GM18519 (cell line): ENCODE measurements around the gene MEF2D.

Source experiments
- ATAC-seq: cut with Tn5 transposase; IDR thresholded peaks from one replicate; pipeline ENCODE4 v1.9.1; 2021; ENCODE audit warnings: mild to moderate bottlenecking, moderate library complexity; ENCODE audit not compliant: unreplicated experiment, low FRiP score

MEF2D gene

DNA sequence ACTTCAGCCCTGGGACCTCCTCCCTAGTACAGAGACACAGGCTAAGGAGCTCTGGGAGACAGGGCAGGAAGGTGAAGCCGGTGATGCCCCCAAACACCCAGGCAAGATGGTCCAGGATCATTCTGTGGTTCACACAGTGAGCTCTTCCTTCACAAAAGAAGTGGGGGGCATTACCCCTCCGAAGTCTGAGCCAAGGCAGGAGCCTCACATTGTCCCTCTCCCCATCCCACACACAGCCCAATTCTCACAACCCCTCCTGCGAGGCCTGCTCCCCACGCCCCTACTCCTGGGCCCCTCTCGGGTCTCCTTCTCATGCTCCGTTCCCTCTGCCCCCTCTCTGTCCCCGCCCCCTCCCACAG lies 10.7 kb downstream of the MEF2D start:
- no peak for ATAC-seq

DNA sequence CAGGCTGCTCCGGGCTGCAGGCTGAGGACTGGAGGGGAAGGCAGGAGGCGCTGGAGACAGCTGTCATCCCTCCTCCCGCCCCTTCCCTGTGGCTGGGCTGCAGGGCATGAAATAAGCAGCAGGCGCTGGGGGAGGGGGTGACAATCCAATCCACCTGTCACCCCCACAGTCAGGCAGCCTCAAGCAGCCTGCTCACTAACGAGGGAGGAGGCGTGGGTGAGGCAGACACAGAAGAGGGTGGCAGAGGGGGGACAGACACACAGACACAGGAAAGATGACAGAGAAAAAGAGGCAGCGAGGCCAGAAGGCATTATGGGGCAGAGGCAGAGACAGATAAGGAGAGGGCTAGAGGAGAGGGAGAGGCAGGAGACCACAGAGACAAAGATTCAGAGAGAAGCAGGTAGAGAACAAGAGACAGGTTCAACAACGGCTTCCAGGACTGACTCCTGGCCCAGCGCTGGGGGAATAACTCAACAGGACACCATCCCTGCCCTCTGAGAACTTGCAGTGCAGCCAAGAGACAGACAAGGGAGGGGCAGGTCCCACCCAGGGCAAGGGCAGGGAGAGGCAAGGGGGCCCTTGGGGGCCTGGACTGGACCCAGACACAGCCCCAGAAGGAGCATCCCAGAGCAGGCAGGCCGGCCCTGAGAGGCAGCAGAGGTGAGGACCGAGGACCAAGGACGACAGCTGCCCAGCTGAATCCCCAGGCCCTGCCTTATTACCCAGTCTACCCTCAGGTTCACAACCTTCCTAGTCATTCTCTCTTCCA lies 11.2 kb downstream of the MEF2D start:
- no peak for ATAC-seq

DNA sequence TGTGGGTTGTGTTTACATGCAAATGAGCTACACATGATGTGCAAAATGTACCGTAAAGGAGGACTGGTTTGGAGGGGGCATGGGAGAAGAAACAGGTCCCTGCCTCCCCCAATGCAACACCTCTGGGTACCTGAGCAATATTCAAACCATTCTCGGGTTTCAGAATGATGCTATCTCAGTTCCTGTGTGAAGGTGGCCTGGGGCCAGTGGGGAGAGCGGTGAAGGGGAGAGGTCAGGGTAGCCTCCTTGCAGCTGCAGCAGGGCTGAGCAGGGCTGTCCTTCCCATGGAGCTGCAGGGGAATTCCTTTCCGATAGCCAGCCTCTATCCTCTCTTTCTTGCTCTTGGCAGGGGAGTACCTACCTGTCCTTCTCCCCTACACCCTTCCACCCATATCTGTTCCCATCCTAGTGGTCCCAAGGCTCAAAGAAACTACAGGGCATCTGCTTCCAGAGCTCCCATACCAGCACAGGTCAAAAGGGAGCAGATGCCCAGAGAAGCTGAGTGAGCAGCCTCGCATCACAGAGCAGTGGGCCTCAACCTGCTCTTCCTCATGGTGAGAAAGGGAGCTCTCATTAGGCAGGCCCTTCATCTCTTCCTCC lies 11.9 kb downstream of the MEF2D start:
- ATAC-seq = peak; percentile 45

- ATAC-seq = no peak
Measured at GRCh38 chr1:156487862-156488261, 12.7 kb downstream of the MEF2D start.

DNA sequence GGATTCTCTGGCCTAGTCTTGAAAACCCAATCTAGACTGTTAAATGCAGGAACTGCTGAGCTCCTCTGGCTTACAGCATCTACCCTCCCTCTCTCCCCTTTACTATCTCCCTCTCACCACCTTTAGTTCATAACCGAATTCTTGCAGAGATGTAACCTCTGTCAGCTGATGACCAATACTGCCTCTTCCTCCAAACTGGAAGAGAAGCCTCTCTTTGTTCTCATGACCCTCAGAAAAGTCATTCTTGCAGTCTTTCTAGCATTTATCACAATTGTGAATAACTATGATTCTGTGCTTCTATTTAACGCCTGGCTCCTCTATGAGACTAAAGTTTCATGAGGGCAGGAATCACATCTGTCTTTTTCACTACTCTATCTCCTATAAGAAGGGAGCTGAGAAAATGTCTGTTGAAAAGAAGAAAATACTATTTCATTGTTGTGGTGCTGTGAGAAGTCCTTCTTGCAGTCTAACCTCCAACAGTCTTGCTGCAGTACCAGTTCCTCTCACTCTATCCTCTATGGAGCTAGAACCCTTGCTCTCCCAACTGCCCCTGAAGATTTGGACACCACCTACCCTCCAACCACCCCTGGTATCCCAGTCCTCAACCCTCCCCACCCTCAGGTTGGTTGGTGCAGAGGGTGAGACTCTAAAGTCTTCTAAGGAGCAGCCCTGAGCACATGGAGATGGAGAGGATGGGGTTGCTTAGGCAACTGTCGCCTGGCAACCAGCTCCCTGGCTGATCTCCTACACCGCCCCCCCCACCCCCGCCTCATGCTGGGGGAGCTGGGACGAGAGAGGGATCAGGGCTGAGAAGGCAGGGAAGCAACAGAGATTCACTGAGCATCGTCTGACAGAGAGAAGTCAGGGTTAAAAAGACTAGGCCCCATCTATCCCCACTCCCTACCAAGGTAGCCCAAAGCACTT lies 13.9 kb downstream of the MEF2D start:
- ATAC-seq = no peak

GRCh38 chr1:156485984-156486383 lies 14.6 kb downstream of the MEF2D start:
- ATAC-seq = no peak

GRCh38 chr1:156484480-156485058 lies 16.0 kb downstream of the MEF2D start:
- no peak for ATAC-seq

DNA sequence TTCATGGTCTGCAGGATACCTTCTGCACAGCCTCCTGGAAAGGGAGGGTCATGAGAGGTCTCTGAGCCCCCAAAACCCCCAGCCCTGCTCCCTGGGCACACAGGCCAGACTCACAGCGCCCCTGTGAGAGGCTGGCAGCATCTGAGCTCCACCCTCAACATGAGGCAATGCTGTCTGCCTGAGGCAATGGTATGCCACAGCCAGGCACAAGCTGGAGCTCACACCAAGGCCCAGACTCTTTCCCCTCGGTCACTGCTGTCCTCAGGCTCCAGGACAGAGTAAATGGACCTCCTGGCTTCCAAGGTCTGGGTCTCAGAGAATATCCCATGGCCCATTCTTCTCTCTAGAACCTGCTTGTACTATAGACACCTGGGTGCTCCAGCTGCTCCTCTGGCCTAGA lies 17.2 kb downstream of the MEF2D start:
- ATAC-seq = no peak

GRCh38 chr1:156482276-156482675 lies 18.3 kb downstream of the MEF2D start:
- ATAC-seq = no peak

GRCh38 chr1:156481527-156481926 lies 19.0 kb downstream of the MEF2D start:
- no peak for ATAC-seq

GRCh38 chr1:156480411-156481192 lies 20.0 kb downstream of the MEF2D start:
- ATAC-seq = no peak

DNA sequence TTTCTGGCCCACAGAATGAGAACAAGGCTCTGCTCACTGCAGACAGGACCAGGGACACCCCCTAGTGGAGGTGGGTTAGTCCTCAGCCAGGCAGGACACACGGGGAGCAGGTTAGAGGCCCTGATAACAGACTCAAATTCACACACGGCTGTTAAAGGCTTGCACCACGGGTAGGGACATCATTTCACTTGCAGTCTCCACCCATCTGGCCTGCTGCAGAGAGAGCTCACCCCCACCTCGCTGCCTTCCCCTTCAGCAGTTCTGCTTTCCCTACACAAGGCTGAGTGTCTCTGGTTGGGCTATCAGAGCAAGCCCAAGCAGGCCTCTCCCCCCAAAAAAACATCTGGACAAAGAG lies 20.6 kb downstream of the MEF2D start:
- no peak for ATAC-seq

- no peak for ATAC-seq
Measured at GRCh38 chr1:156479093-156480015, 21.2 kb downstream of the MEF2D start.

GRCh38 chr1:156478250-156478627 lies 22.3 kb downstream of the MEF2D start:
- no peak for ATAC-seq

DNA sequence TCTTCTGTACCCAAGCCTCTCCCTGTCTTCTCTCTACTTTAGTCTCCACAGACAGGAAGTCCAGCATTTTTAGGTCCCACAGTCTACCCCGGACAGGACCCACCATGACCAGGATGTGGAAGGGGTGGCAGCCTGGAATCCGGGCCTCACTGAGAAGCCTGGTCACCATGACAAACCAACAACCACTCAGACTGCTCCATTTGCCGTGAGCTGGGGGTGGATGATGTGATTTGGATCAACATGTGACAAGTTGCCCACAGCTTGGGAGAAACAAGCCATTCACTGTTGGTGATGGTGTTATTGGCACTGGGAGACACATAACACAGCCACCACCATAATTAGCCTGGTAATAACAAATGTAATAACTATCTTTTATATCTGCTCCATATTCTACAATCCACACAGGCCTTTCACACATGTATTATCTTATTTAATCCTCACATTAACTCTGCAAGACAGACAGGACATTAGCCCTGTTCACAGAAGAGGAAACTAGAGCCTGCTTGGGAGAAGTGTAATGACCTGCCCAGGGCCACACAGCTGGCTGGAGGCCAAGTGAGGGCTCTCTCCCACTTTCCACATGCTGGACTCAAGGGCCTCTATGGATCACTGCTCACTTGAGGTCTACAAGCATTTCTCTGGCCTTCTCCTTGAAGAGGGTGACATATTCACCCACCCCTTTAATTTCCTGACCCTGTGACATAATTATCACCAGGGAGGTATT lies 22.9 kb downstream of the MEF2D start:
- ATAC-seq = no peak

DNA sequence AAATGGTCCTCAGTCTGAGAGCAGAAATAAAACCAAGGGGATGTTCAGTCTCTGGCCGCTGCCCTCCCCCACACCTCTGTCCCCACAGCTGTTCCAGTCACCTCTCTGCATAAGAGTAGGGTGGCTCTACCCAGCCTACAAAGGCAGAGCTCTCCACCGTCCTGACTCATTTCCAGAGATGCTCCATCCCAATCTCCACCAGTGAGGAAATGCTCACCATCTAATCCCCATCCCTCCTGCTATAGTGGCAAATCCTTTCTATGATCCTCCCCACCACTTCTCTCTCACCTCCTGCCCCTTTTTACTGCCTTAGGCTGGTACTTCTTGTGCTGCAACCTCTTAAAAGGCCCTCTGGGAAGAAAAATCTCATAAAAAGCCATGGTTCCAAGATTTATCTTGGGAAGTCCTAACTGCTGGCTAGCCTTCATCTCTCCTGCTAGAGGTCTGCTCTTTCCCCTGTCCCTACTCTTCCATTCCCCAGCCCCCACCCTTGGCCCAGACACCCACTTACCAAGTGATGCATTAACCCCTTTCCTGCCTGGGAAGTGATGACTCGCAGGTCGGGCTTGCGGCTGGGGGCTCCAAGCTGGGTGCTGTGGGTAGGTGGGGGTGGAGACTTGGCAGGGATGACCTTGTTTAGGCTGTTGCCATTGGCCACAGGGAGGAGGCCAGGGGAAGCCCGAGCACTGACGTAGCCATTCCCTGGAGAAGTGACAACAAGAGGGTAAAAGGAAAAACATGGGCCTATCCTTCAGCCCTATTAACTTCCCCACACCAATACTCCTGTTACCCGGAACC lies 23.9 kb downstream of the MEF2D start:
- ATAC-seq = no peak

- ATAC-seq = no peak
Measured at GRCh38 chr1:156475568-156476500, 24.7 kb downstream of the MEF2D start.
